GM18499 (cell line): ENCODE measurements around the gene ZKSCAN1.
"Not testable (repeated sequence)": the region's sequence is repeated elsewhere in the genome, so short reads cannot be mapped to it uniquely, and the experiment has no call there.

Source experiments
- ATAC-seq: cut with Tn5 transposase; IDR thresholded peaks from one replicate; pipeline ENCODE4 v1.9.1; 2021; ENCODE audit warnings: moderate number of reproducible peaks; ENCODE audit not compliant: insufficient read depth, unreplicated experiment

The ZKSCAN1 gene

DNA sequence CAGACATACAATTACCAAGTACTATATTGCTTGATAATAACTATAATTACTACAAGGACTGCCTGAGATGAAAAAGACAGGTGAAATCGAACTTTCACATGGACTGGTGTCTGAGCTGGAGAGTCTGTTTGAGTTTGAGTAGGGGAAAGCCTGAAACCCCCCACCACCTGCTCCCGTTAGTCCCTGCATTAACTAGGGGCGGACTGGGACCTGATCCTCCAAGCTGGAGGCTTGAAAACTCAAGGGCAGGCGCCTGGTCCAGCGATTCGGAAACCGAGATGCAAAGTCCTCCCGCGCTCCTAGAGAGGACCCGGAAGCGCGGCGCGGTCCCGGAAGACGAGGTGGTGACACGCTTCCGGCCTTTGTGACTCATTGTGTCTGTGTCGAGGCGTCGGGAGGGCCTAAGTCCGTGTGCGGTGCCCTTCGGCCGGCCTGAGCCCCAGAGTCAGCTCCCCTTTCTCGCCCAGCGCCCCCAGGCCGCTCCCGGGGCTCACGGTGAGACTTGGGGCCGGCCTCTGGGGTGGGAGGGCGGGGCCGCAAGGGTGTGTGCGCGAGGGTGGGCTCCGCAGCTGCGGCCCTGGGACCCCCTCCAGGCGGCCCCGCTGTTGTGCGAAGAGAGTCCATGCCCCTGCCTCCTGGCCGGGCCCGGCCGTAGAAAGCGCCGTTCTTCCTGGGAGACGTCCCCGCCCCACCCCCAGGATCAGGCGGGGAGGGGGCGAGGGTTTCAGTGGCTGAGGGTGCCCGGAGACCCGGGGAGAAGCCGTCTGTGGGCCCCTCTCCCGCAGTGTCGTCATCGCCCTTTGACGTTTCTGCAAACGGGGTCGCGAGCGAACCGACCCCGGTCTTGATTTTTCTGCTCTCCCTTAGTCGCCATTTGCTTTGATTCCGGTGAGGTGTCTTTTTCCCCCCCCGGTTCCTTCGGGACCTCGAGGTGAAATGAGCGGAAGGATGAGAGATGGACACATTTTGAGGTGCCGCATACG, at the start of gene ZKSCAN1:
TSS of gene ZKSCAN1 (plus strand) at position 365 of the 983 bp plus-strand sequence. CDS start 7,911 bp downstream, outside the sequence.
- ATAC-seq, result peak; percentile 80

- no peak for ATAC-seq
Observed at GRCh38 chr7:99969298-99969697, 46.1 kb upstream of the ZKSCAN1 start.

- not testable (repeated sequence) for ATAC-seq
Observed at GRCh38 chr7:99969813-99970212, 45.6 kb upstream of the ZKSCAN1 start.

DNA sequence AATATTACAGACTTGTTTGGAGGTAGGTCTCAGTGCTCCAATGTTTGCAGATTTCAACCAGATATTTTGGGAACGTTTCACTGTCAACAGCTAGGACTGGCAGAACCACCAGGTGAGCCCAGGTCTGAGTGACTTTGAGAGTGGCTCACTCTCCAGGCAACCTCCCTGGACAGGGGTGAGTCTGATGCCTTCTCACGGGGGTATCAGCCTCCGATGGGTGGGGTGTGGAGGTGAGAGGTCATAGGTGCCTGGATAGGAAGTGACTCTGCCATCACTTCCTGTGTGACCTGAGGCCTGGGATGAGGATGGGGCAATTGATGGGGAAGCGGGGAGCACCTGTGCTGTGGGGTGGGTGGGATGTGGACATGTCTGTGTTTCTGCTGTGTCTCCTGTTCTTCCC, 44.2 kb upstream of the ZKSCAN1 start:
- no peak for ATAC-seq

DNA sequence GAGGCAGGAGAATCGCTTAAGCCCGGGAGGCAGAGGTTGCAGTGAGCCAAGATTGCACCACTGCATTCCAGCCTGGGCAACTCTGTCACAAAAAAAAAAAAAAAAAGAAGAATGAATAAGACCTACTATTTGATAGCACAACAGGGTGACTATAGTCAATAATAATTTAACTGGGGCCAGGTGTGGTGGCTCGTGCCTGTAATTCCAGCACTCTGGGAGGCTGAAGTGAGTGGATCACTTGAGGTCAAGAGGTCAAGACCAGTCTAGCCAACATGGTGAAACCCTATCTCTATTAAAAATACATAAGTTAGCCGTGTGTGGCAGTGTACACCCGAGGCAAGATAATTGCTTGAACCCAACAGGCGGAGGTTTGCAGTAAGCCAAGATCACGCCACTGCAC, 41.6 kb upstream of the ZKSCAN1 start:
- not testable (repeated sequence) for ATAC-seq

GRCh38 chr7:99974681-99975080, 40.7 kb upstream of the ZKSCAN1 start:
- ATAC-seq, result no peak

- ATAC-seq, result no peak
Observed at GRCh38 chr7:99975782-99976521, 39.4 kb upstream of the ZKSCAN1 start, which contains the start of gene AZGP1. TSS of gene AZGP1 (minus strand) at chr7:99976031. CDS start at chr7:99976020, 11 bp downstream.

DNA sequence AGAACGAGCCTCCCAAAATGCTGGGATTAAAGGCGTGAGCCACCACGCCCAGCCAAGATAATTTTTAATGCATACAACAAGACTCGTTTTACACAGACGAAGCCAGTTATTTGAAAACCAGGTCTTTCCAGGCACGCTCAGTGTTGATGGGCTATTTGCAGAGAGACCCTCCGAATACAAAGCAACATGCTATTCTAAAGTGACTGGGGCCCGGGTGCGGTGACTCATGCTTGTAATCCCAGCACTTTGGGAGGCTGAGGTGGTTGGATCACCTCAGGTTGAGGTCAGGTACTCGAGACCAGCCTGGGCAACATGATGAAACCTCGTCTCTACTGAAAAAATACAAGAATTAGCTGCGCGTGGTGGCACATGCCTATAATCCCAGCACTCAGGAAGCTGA, 38.8 kb upstream of the ZKSCAN1 start:
- ATAC-seq, result no peak

- not testable (repeated sequence) for ATAC-seq
Observed at GRCh38 chr7:99979814-99980225, 35.6 kb upstream of the ZKSCAN1 start.

DNA sequence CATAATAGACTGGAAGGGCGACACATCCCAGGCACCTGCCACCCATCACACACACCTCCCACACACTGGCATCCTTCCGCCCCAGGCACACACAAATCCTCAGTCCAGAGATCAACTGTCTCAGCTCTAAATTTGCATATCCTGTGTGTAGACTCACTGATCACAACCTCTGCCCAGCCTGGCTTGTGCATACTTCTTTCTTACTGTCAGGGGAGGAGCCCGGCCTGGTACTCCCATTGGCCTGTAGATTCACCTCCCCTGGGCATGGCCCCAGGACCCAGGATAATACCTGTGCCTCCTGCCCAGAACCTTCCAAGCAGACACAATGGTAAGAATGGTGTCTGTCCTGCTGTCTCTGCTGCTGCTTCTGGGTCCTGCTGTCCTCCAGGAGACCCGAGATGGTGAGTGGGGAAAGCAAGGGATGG, 34.9 kb upstream of the ZKSCAN1 start:
- ATAC-seq, result not testable (repeated sequence)

DNA sequence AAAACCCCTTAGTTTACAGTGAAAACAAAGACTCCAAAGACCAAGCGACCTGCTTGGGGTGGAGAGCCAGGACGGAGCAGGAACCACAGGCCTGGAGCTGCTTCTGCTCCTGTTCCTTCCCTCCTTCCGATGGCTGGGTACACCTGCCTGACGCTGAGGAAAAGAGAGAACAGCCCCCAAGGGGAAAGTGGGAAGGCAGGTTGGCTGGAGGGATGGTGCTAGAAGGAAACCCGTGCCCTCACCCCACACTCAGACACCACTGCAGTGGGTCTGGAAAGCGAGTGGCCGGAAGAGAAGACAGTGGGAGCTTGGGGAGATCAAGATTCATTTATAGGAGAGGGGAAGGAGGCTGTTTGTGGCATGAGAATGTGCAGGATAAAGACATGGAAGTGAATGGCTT, 34.3 kb upstream of the ZKSCAN1 start:
- ATAC-seq, result not testable (repeated sequence)

- ATAC-seq, result no peak
Observed at GRCh38 chr7:99984593-99984992, 30.8 kb upstream of the ZKSCAN1 start.

GRCh38 chr7:99987306-99987705, 28.1 kb upstream of the ZKSCAN1 start:
- ATAC-seq, result not testable (repeated sequence)

GRCh38 chr7:99987846-99988245, 27.6 kb upstream of the ZKSCAN1 start:
- ATAC-seq, result no peak

- ATAC-seq, result no peak
Observed at GRCh38 chr7:99990460-99990852, 24.9 kb upstream of the ZKSCAN1 start.

- ATAC-seq, result not testable (repeated sequence)
Observed at GRCh38 chr7:99991543-99991942, 23.9 kb upstream of the ZKSCAN1 start.

GRCh38 chr7:99992330-99993038, 22.9 kb upstream of the ZKSCAN1 start:
- no peak for ATAC-seq

- ATAC-seq, result no peak
Observed at GRCh38 chr7:99994819-99995218, 20.6 kb upstream of the ZKSCAN1 start.

- ATAC-seq, result no peak
Observed at GRCh38 chr7:99996755-99997544, 18.4 kb upstream of the ZKSCAN1 start.
